A673 (cell line): Measurements from ENCODE around the gene ARHGAP24. TPM values are rescaled to one million over a fixed set of nuclear protein-coding genes. Genes with fewer than 3 reads are reported as not detected.
A peak's percentile ranks its signal among the peaks of the same experiment; 100 is the strongest.

Experiments
- BruUV-seq: library from RNA; stranded (reverse); fragments of 400-500 nt; replicated peaks from 2 replicates; lab custom pipeline; 2021; lab: Mats Ljungman, UMichigan
- CTCF ChIA-PET: fragments of 300-600 bp; sonication (Branson Sonifier 250); formaldehyde crosslinking; loops from one replicate; lab custom pipeline; 2022; ENCODE audit warnings: antibody characterized with exemption; lab: Charles Lee
- POLR2A ChIA-PET: fragments of 300-600 bp; sonication (Branson Sonifier 250); formaldehyde crosslinking; loops from one replicate; lab custom pipeline; 2022; ENCODE audit warnings: antibody characterized with exemption; ENCODE audit not compliant: low non-redundant PET; lab: Charles Lee
- DNase-seq: peaks from one replicate; pipeline ENCODE4 v3.0.0-alpha.2; 2015; ENCODE audit warnings: low spot score
- H3K27ac ChIP-seq: fragments of 200-600 bp; sonication (generic); 2 replicates; pipeline ENCODE4 v1.5.1; 2016; ENCODE audit warnings: mixed run types, low read depth, mild to moderate bottlenecking, mixed read lengths, antibody characterized with exemption, low read length; ENCODE audit not compliant: poor library complexity, severe bottlenecking
- H3K27me3 ChIP-seq: fragments of 200-600 bp; sonication (generic); replicated peaks from 2 replicates; pipeline ENCODE4 v1.6.1; 2017; ENCODE audit warnings: mixed run types, low read depth, mild to moderate bottlenecking, mixed read lengths, antibody characterized with exemption, low read length; ENCODE audit not compliant: insufficient read depth, poor library complexity
- H3K36me3 ChIP-seq: fragments of 200-600 bp; sonication (generic); 2 replicates; pipeline ENCODE4 v1.6.1; 2016; ENCODE audit warnings: mixed run types, mild to moderate bottlenecking, mixed read lengths, antibody characterized with exemption, low read length; ENCODE audit not compliant: insufficient read depth, poor library complexity, severe bottlenecking
- H3K4me1 ChIP-seq: fragments of 200-600 bp; sonication (generic); 2 replicates; pipeline ENCODE4 v1.6.1; 2017; ENCODE audit warnings: mixed run types, mild to moderate bottlenecking, mixed read lengths, antibody characterized with exemption, low read length; ENCODE audit not compliant: insufficient read depth, poor library complexity, severe bottlenecking
- H3K4me3 ChIP-seq: fragments of 200-600 bp; sonication (generic); 2 replicates; pipeline ENCODE4 v1.5.1; 2016; ENCODE audit warnings: low read depth, mixed run types, mild to moderate bottlenecking, mixed read lengths, low read length; ENCODE audit not compliant: poor library complexity, severe bottlenecking
- H3K9me3 ChIP-seq: fragments of 200-600 bp; sonication (generic); 2 replicates; pipeline ENCODE4 v1.6.1; 2016; ENCODE audit warnings: mixed run types, low read depth, mild to moderate bottlenecking, mixed read lengths, antibody characterized with exemption, low read length; ENCODE audit not compliant: poor library complexity, severe bottlenecking
- EZH2 ChIP-seq: fragments of 200-600 bp; sonication (generic); IDR thresholded peaks from 2 replicates; pipeline ENCODE4 v1.6.1; 2017; ENCODE audit warnings: borderline replicate concordance, low read depth, mild to moderate bottlenecking, mixed read lengths, antibody characterized with exemption, low read length; ENCODE audit not compliant: poor library complexity, severe bottlenecking
- intact Hi-C: fragments of 100-400 bp; cut with micrococcal nuclease; formaldehyde crosslinking; loops from one replicate; pipeline ENCODE4 v1.10.0; 2022; ENCODE audit not compliant: unreplicated experiment
- total RNA-seq: library from RNA; stranded (reverse); gene quantifications from 2 replicates; pipeline ENCODE4 v1.2.3, GENCODE V29; 2021
- TF ChIP-seq, protein P1 (sequence below): fragments of 300-800, 200-600 bp; sonication (generic); conservative IDR thresholded peaks from 2 replicates; pipeline ENCODE4 v1.5.1; 2017; ENCODE audit warnings: low read depth, mild to moderate bottlenecking, antibody characterized with exemption, low read length, moderate library complexity, mixed read lengths

The ARHGAP24 gene
- total RNA-seq, 1 experiment from 2014 or later, result 5.8 TPM

DNA sequence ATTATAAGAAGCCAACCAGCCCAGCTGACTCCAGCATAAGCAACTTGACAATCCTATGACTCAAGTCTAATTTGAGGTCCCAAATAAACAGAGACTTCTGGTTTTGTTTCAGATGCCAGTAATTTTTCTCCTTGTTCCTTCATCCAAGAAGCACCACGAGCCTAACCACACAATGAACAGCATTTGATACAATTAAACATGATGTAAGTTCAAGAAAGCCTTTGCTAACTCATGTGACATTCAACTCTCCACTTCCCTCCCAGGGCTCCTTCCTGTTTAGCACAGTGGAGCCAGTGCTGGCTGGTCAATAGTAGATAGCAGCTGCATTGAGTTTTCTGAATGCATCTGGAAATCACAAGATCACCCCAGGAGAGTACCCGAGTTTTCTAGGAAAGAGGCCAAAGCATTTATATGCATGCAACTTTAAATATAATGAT, 206.3 kb downstream of the ARHGAP24 start:
- intact Hi-C loops, result no loop called here
- H3K4me1 ChIP-seq, result peaks cover 16% of the 10 kb centered on the region
- H3K4me3 ChIP-seq, result no peak overlapping the region
- no peak for TF ChIP-seq EZH2
- TF ChIP-seq, protein P1, sequence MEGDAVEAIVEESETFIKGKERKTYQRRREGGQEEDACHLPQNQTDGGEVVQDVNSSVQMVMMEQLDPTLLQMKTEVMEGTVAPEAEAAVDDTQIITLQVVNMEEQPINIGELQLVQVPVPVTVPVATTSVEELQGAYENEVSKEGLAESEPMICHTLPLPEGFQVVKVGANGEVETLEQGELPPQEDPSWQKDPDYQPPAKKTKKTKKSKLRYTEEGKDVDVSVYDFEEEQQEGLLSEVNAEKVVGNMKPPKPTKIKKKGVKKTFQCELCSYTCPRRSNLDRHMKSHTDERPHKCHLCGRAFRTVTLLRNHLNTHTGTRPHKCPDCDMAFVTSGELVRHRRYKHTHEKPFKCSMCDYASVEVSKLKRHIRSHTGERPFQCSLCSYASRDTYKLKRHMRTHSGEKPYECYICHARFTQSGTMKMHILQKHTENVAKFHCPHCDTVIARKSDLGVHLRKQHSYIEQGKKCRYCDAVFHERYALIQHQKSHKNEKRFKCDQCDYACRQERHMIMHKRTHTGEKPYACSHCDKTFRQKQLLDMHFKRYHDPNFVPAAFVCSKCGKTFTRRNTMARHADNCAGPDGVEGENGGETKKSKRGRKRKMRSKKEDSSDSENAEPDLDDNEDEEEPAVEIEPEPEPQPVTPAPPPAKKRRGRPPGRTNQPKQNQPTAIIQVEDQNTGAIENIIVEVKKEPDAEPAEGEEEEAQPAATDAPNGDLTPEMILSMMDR, result no peak
- H3K27ac ChIP-seq, result peak overlapping the region; percentile 69
- POLR2A ChIA-PET, result no interaction called here
- no peaks in the 10 kb centered on the region for H3K9me3 ChIP-seq
- no peaks in the 10 kb centered on the region for H3K27me3 ChIP-seq
- DNase-seq, result peak; percentile 80
- H3K36me3 ChIP-seq, result no peaks in the 10 kb centered on the region
- CTCF ChIA-PET, result no interaction called here
- BruUV-seq, result no TSS peak

- H3K27me3 ChIP-seq, result no peaks in the 10 kb centered on the region
- TF ChIP-seq, protein P1, result no peak
- TF ChIP-seq EZH2, result no peak
- ChIA-PET POLR2A (no interaction called here), CTCF (no interaction called here)
- H3K4me3 ChIP-seq, result no peak overlapping the region
- intact Hi-C loops, result no loop called here
- no peaks in the 10 kb centered on the region for H3K9me3 ChIP-seq
- DNase-seq, result no peak
- H3K4me1 ChIP-seq, result peaks cover 16% of the 10 kb centered on the region
- BruUV-seq, result no TSS peak
- no peaks in the 10 kb centered on the region for H3K36me3 ChIP-seq
- H3K27ac ChIP-seq, result peak overlapping the region; percentile 65
These were observed 207.0 kb downstream of the ARHGAP24 start for GRCh38 chr4:85681921-85682320.

- BruUV-seq, result no TSS peak
- H3K27me3 ChIP-seq, result no peaks in the 10 kb centered on the region
- H3K4me1 ChIP-seq, result peaks cover 16% of the 10 kb centered on the region
- H3K4me3 ChIP-seq, result no peak overlapping the region
- no peak overlapping the region for H3K27ac ChIP-seq
- intact Hi-C loops, result no loop called here
- ChIA-PET CTCF (no interaction called here), POLR2A (no interaction called here)
- no peaks in the 10 kb centered on the region for H3K9me3 ChIP-seq
- no peak for DNase-seq
- no peaks in the 10 kb centered on the region for H3K36me3 ChIP-seq
- TF ChIP-seq, protein P1, result no peak
- TF ChIP-seq EZH2, result no peak
These were observed 207.4 kb downstream of the ARHGAP24 start for GRCh38 chr4:85682391-85682790.
